H1 (cell line): ENCODE results near the gene LOXL4. TPM values are rescaled to one million over a fixed set of nuclear protein-coding genes. Genes with fewer than 3 reads are reported as not detected.

Source experiments
- CTCF ChIA-PET: fragments of 300-600 bp; sonication (Branson Sonifier 250); formaldehyde crosslinking; loops from one replicate; lab custom pipeline; 2021; ENCODE audit not compliant: partially characterized antibody; lab: Charles Lee
- POLR2A ChIA-PET: fragments of 300-600 bp; sonication (Branson Sonifier 250); formaldehyde crosslinking; loops from one replicate; lab custom pipeline; 2021; ENCODE audit warnings: inconsistent platforms; ENCODE audit not compliant: partially characterized antibody; lab: Charles Lee
- DNase-seq, 2 experiments: peaks; one replicate each; pipeline versions ENCODE4 v3.0.0 to v3.0.0-alpha.2; 2010 to 2022; ENCODE audit warnings: low spot score in 2 of 2, low read depth in 1 of 2, mixed read lengths in 1 of 2
- FAIRE-seq: peaks from 2 replicates; lab custom pipeline; 2011; peaks lifted over from hg19 to GRCh38; lab: Jason Lieb, UNC
- H2AFZ ChIP-seq: 2 replicates; pipeline ENCODE4 v1.8.1; 2012; ENCODE audit warnings: low read length, inconsistent platforms
- H2AK5ac ChIP-seq: 2 replicates; pipeline ENCODE4 v1.6.1; 2013; ENCODE audit warnings: low read depth, low read length
- H2BK120ac ChIP-seq: replicated peaks from 2 replicates; pipeline ENCODE3; 2013; ENCODE audit warnings: low read depth, low read length, inconsistent platforms
- H2BK12ac ChIP-seq: 2 replicates; pipeline ENCODE4 v1.6.1; 2013; ENCODE audit warnings: low read depth, low read length
- H2BK15ac ChIP-seq: 2 replicates; pipeline ENCODE4 v1.6.1; 2013; ENCODE audit warnings: low read length
- H2BK20ac ChIP-seq: 2 replicates; pipeline ENCODE4 v1.6.1; 2013; ENCODE audit warnings: low read length
- H2BK5ac ChIP-seq: 2 replicates; pipeline ENCODE4 v1.6.1; 2013; ENCODE audit warnings: low read depth, low read length
- H3K14ac ChIP-seq: 2 replicates; pipeline ENCODE4 v1.6.1; 2013; ENCODE audit warnings: inconsistent platforms; ENCODE audit not compliant: insufficient read length
- H3K18ac ChIP-seq: 2 replicates; pipeline ENCODE4 v1.6.1; 2013; ENCODE audit warnings: low read length; ENCODE audit errors: extremely low read depth
- H3K23ac ChIP-seq: 2 replicates; pipeline ENCODE4 v1.6.1; 2013; ENCODE audit warnings: inconsistent platforms; ENCODE audit not compliant: insufficient read length
- H3K23me2 ChIP-seq: 2 replicates; pipeline ENCODE4 v1.6.1; 2013; ENCODE audit warnings: low read depth, low read length
- H3K27ac ChIP-seq: 2 replicates; pipeline ENCODE4 v1.6.1; 2011; ENCODE audit warnings: low read depth, low read length, inconsistent platforms
- H3K27me3 ChIP-seq, 4 experiments: replicated peaks in 1 of 4; 1 replicate in 1 of 4; 2 replicates in 3 of 4; pipeline versions ENCODE4 v1.6.1 to v1.8.1; 2011 to 2013; ENCODE audit warnings: low read length in 3 of 4, mild to moderate bottlenecking in 3 of 4, inconsistent platforms in 2 of 4, mixed read lengths in 2 of 4, moderate library complexity in 1 of 4; ENCODE audit not compliant: control insufficient read depth in 3 of 4, insufficient read depth in 3 of 4; ENCODE audit errors: extremely low read depth in 1 of 4
- H3K36me3 ChIP-seq, 4 experiments: 2 replicates each; pipeline versions ENCODE4 v1.6.1 to v1.8.1; 2011 to 2013; ENCODE audit warnings: mild to moderate bottlenecking in 4 of 4, low read length in 3 of 4, moderate library complexity in 2 of 4, control low read depth in 1 of 4, inconsistent platforms in 1 of 4; ENCODE audit not compliant: insufficient read depth in 4 of 4, control insufficient read depth in 2 of 4
- H3K4ac ChIP-seq: replicated peaks from 2 replicates; pipeline ENCODE3; 2013; ENCODE audit warnings: low read length, low read depth, mixed read lengths, inconsistent platforms; ENCODE audit not compliant: insufficient read length
- H3K4me1 ChIP-seq, 4 experiments: replicated peaks in 1 of 4; 1 replicate in 1 of 4; 2 replicates in 3 of 4; pipeline versions ENCODE4 v1.6.1 to v1.8.1; 2011 to 2013; ENCODE audit warnings: low read length in 3 of 4, inconsistent platforms in 2 of 4, mixed read lengths in 1 of 4; ENCODE audit not compliant: insufficient read depth in 4 of 4, control insufficient read depth in 3 of 4
- H3K4me2 ChIP-seq, 2 experiments: 2 replicates each; pipeline versions ENCODE4 v1.6.1 to v1.8.1; 2011 to 2013; ENCODE audit warnings: low read depth in 2 of 2, low read length in 2 of 2, control low read depth in 1 of 2, inconsistent platforms in 1 of 2, mild to moderate bottlenecking in 1 of 2; ENCODE audit not compliant: insufficient read depth in 1 of 2
- H3K4me3 ChIP-seq, 4 experiments: fragments of 200-600, 300-600 bp in 1 of 4; sonication (generic), shearing (Covaris generic), sonication (Bioruptor Twin) in 1 of 4; 2 replicates each; pipeline versions ENCODE4 v1.5.1 to v1.8.1; 2011 to 2016; ENCODE audit warnings: low read length in 4 of 4, low read depth in 3 of 4, control low read depth in 2 of 4, inconsistent platforms in 2 of 4, mild to moderate bottlenecking in 2 of 4, mixed read lengths in 1 of 4, moderate library complexity in 1 of 4; ENCODE audit not compliant: insufficient read depth in 2 of 4; ENCODE audit errors: extremely low read depth in 1 of 4
- H3K56ac ChIP-seq: replicated peaks from 2 replicates; pipeline ENCODE3; 2013; ENCODE audit warnings: low read depth, mild to moderate bottlenecking, mixed read lengths, low read length, inconsistent platforms; ENCODE audit not compliant: insufficient read length
- H3K79me1 ChIP-seq: 2 replicates; pipeline ENCODE4 v1.6.1; 2013; ENCODE audit warnings: low read depth, low read length, control low read depth
- H3K79me2 ChIP-seq, 2 experiments: 2 replicates each; pipeline versions ENCODE4 v1.6.1 to v1.8.1; 2012 to 2013; ENCODE audit warnings: low read length in 2 of 2, mild to moderate bottlenecking in 2 of 2, inconsistent platforms in 1 of 2; ENCODE audit not compliant: insufficient read depth in 2 of 2, control insufficient read depth in 1 of 2
- H3K9ac ChIP-seq, 4 experiments: replicated peaks in 1 of 4; 1 replicate in 1 of 4; 2 replicates in 3 of 4; pipeline versions ENCODE4 v1.6.1 to v1.8.1; 2011 to 2013; ENCODE audit warnings: low read depth in 3 of 4, low read length in 3 of 4, control low read depth in 2 of 4, mild to moderate bottlenecking in 2 of 4, moderate library complexity in 2 of 4, inconsistent platforms in 1 of 4; ENCODE audit errors: extremely low read depth in 1 of 4
- H3K9me3 ChIP-seq, 2 experiments: 2 replicates each; pipeline versions ENCODE4 v1.6.1 to v1.8.1; 2012 to 2013; ENCODE audit warnings: mild to moderate bottlenecking in 2 of 2, moderate library complexity in 2 of 2, control low read depth in 1 of 2, inconsistent platforms in 1 of 2, low read depth in 1 of 2, low read length in 1 of 2, mixed read lengths in 1 of 2; ENCODE audit not compliant: insufficient read depth in 2 of 2
- H4K20me1 ChIP-seq, 2 experiments: replicated peaks in 1 of 2; 2 replicates each; pipeline versions ENCODE3 to v1.8.1; 2011 to 2013; ENCODE audit warnings: inconsistent platforms in 2 of 2, low read length in 2 of 2, mild to moderate bottlenecking in 1 of 2; ENCODE audit not compliant: insufficient read depth in 2 of 2, control insufficient read depth in 1 of 2
- H4K5ac ChIP-seq: 2 replicates; pipeline ENCODE4 v1.6.1; 2013; ENCODE audit warnings: low read length, low read depth, mixed read lengths, inconsistent platforms; ENCODE audit not compliant: insufficient read length
- H4K8ac ChIP-seq: 2 replicates; pipeline ENCODE4 v1.8.0; 2013; ENCODE audit warnings: mild to moderate bottlenecking, moderate library complexity, low read length, inconsistent platforms; ENCODE audit not compliant: insufficient read depth; ENCODE audit errors: extremely low read depth
- H4K91ac ChIP-seq: replicated peaks from 2 replicates; pipeline ENCODE3; 2013; ENCODE audit warnings: low read length, mixed read lengths, inconsistent platforms; ENCODE audit not compliant: insufficient read length
- BACH1 ChIP-seq: IDR thresholded peaks from 2 replicates; pipeline ENCODE4 v1.6.1; 2012; ENCODE audit warnings: low read length, improper control_type of control experiment
- CEBPB ChIP-seq: IDR thresholded peaks from 2 replicates; pipeline ENCODE4 v1.6.1; 2012; ENCODE audit warnings: low read depth, low read length
- EGR1 ChIP-seq: IDR thresholded peaks from 2 replicates; pipeline ENCODE4 v1.6.1; 2011; ENCODE audit warnings: low read depth, low read length, borderline replicate concordance
- JUND ChIP-seq: IDR thresholded peaks from 2 replicates; pipeline ENCODE4 v1.6.1; 2011; ENCODE audit warnings: mild to moderate bottlenecking, improper control_type of control experiment, low read length
- MAFK ChIP-seq: IDR thresholded peaks from 2 replicates; pipeline ENCODE4 v1.6.1; 2012; ENCODE audit warnings: low read depth, mild to moderate bottlenecking, improper control_type of control experiment, low read length
- POLR2A ChIP-seq, 2 experiments: IDR thresholded peaks; 1 replicate in 1 of 2; 2 replicates in 1 of 2; pipeline ENCODE4 v1.6.1; 2011; ENCODE audit warnings: low read depth in 2 of 2, low read length in 2 of 2, mild to moderate bottlenecking in 2 of 2; ENCODE audit errors: control extremely low read depth in 1 of 2
- RNF2 ChIP-seq: fragments of 200-900, 300-1000 bp; sonication (generic); IDR thresholded peaks from 2 replicates; pipeline ENCODE4 v1.7.1; 2016; ENCODE audit warnings: borderline replicate concordance, low read depth, mild to moderate bottlenecking, antibody characterized with exemption, low read length; ENCODE audit not compliant: poor library complexity, severe bottlenecking; ENCODE audit errors: missing control alignments
- SRF ChIP-seq: IDR thresholded peaks from 2 replicates; pipeline ENCODE4 v1.6.1; 2011; ENCODE audit warnings: mild to moderate bottlenecking, low read depth, low read length, moderate library complexity
- TCF12 ChIP-seq: IDR thresholded peaks from 2 replicates; pipeline ENCODE4 v1.6.1; 2011; ENCODE audit warnings: low read depth, mild to moderate bottlenecking, low read length
- USF2 ChIP-seq: IDR thresholded peaks from 2 replicates; pipeline ENCODE4 v1.6.1; 2011; ENCODE audit warnings: low read length, improper control_type of control experiment
- YY1 ChIP-seq: IDR thresholded peaks from 2 replicates; pipeline ENCODE4 v1.6.1; 2011; ENCODE audit warnings: low read depth, mild to moderate bottlenecking, low read length
- whole genome bisulfite sequencing, 2 experiments: shearing (Covaris generic) in 1 of 2; methylation state at CpG; one replicate each; pipeline versions ENCODE4 v1.1.6 to v1.1.7; 2013 to 2015; ENCODE audit warnings: low lambda C conversion rate in 2 of 2, mixed read lengths in 2 of 2, inconsistent platforms in 1 of 2, low coverage in 1 of 2, missing lambda C conversion rate in 1 of 2; ENCODE audit not compliant: insufficient replicate concordance in 2 of 2, insufficient coverage in 1 of 2, insufficient read length in 1 of 2; ENCODE audit errors: extremely low coverage in 1 of 2, missing lambda C conversion rate in 1 of 2; 5-methylcytosine and 5-hydroxymethylcytosine counted together
- polyA plus RNA-seq, 7 experiments: library from polyadenylated mRNA; depleted of rRNA in 3 of 7; stranded (reverse) in 5 of 7; unstranded in 2 of 7; fragments of >200 nt in 5 of 7; fragments of 200-250 nt in 2 of 7; gene quantifications; 1 replicate in 5 of 7; 2 replicates in 1 of 7; 4 replicates in 1 of 7; pipeline versions ENCODE4 v1.2.1 to v1.2.3, GENCODE V29; 2011 to 2013; ENCODE audit warnings: missing spikeins in 2 of 7, mixed read lengths in 2 of 7
- total RNA-seq: library from RNA; stranded (reverse); fragmentation: NEBNext Ultra II Directional; extraction: Animal tissue kit (Norgen Biotek cat#: 25700); gene quantifications from 2 replicates; pipeline ENCODE4 v1.2.1, GENCODE V29; 2021
- TF ChIP-seq, protein P1 (sequence below): IDR thresholded peaks from 2 replicates; pipeline ENCODE4 v1.6.1; 2011; ENCODE audit warnings: low read depth, mild to moderate bottlenecking, low read length; ENCODE audit not compliant: insufficient read depth

Gene LOXL4
- total and polyA plus RNA-seq, 2 of the 8 experiments (the other 6 are each of a cell fraction or from before 2014, with no cell fraction given), result 0.13 to 0.27 TPM

DNA sequence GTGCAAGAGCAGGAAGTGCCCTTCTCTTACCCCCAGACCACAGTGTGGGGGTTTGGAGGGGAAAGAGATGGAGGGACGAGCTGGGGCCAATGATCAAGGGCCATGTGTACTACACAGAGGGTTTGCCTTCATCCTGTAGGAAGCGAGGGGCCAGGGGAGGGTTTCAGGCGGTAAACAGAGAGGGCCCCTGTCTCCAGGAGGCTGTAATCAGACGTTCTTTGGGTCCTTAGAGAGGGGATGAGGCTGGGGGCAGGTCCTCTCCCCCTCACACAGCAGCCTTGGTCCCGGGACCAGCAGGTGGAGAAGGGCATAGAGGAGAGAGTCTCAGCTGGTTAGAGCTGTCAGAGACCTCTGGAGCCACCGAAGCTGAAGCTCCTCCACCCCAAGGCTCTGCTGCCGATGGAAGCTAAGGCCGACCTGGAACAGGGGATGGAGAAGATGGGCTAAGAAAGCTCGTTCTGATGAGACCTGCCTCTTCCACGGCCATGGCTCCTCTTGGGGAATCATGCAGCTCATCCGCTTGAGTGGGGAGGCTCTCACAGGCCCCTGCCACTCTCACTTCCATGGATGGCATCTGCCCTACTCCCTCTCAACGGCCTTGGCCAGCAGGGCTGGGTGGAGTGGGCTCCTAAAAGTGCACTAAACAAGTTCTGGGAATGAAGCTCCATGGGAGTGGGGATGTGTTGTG is 3.5 kb downstream of the LOXL4 start:
- Histone ChIP-seq H3K14ac (no peak overlapping the region), H4K5ac (no peak overlapping the region), H3K4me2 (no peak overlapping the region), H2BK15ac (no peak overlapping the region), H2BK12ac (no peak overlapping the region), H2AFZ (no peak overlapping the region), H3K56ac (no peak overlapping the region), H4K91ac (no peak overlapping the region), H3K79me1 (no peaks in the 10 kb centered on the region), H3K27me3 (peaks cover 0 to 12% (median 5%) of the 10 kb centered on the region in 4 experiments; a peak in 4 of 7 replicates), H2BK20ac (no peak overlapping the region), H3K23ac (no peak overlapping the region), H3K18ac (peak overlapping the region; percentile 32; the same call in 1 of the 2 replicates), H3K4ac (no peak overlapping the region), H2BK5ac (no peak overlapping the region), H2AK5ac (no peak overlapping the region), H3K79me2 (no peaks in the 10 kb centered on the region), H3K23me2 (peaks cover 2% of the 10 kb centered on the region; the same call in 1 of the 2 replicates), H4K8ac (no peak overlapping the region), H4K20me1 (no peaks in the 10 kb centered on the region), H3K4me1 (peaks cover 0 to 10% (median 5%) of the 10 kb centered on the region in 4 experiments; a peak in 5 of 7 replicates), H3K9me3 (no peaks in the 10 kb centered on the region), H2BK120ac (no peak overlapping the region), H3K4me3 (no peak overlapping the region), H3K36me3 (no peaks in the 10 kb centered on the region), H3K9ac (no peak overlapping the region), H3K27ac (no peak overlapping the region)
- FAIRE-seq, result no peak
- ChIA-PET CTCF (interaction anchor here (0.6 to 8.3 kb wide), 11 partner anchors 16 to 586 kb away, joined by 3 to 117 read pairs (median 7); no protein-coding TSS in a partner anchor), POLR2A (interaction anchor here (1.1 kb wide), 1 partner anchor 45 kb away, joined by 3 read pairs; no protein-coding TSS in a partner anchor)
- no peak for DNase-seq
- 78% methylated on average over 12 of the region's 12 CpGs; no CpG with 5 or more reads in 1 of the 2 experiments for WGBS, 2 experiments
- TF ChIP-seq TCF12 (no peak), JUND (no peak), CEBPB (no peak), SRF (no peak), RNF2 (no peak), POLR2A (IDR thresholded peaks at IDR 0.05; ENCODE audit: control extremely low read depth in 1 of 2, low read depth in 2 of 2, low read length in 2 of 2) (no peak), EGR1 (no peak), MAFK (no peak), BACH1 (no peak), USF2 (no peak), YY1 (no peak)
- TF ChIP-seq, protein P1, sequence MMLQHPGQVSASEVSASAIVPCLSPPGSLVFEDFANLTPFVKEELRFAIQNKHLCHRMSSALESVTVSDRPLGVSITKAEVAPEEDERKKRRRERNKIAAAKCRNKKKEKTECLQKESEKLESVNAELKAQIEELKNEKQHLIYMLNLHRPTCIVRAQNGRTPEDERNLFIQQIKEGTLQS, result no peak
